ENCODE results near the gene CTSW. TPM values are rescaled to one million over a fixed set of nuclear protein-coding genes. Genes with fewer than 3 reads are reported as not detected.

CTSW gene
- total RNA-seq, 1 donor, result not detected

DNA sequence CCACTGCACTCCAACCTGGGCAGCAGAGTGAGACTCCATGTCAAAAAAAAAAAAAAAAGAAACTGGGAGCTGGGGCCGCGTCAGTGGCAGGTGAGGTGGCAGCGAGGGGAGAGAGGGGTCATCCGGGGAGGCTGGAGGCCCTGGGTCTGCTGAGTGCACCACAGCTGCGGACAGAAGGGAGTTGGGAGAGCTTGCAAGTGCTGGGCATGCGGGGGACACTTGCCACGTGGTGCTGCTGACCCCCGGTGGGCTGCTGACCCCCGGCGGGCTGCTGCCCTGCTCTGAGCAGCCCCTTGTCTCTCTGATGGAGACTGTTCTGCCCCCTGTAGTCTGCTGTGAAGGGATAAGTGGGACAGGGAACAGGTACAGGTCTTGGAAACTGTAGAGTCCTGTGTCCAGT is 42.2 kb downstream of the CTSW start:
- peaks cover 45% of the 10 kb centered on the region for H3K36me3 ChIP-seq (ENCODE audit: insufficient read depth, low read length)
- peaks cover 6% of the 10 kb centered on the region for H4K20me1 ChIP-seq (ENCODE audit: insufficient read depth, low read length)
- no peaks in the 10 kb centered on the region for H3K27me3 ChIP-seq (ENCODE audit: insufficient read depth, low read length)
- TF ChIP-seq, protein P1, sequence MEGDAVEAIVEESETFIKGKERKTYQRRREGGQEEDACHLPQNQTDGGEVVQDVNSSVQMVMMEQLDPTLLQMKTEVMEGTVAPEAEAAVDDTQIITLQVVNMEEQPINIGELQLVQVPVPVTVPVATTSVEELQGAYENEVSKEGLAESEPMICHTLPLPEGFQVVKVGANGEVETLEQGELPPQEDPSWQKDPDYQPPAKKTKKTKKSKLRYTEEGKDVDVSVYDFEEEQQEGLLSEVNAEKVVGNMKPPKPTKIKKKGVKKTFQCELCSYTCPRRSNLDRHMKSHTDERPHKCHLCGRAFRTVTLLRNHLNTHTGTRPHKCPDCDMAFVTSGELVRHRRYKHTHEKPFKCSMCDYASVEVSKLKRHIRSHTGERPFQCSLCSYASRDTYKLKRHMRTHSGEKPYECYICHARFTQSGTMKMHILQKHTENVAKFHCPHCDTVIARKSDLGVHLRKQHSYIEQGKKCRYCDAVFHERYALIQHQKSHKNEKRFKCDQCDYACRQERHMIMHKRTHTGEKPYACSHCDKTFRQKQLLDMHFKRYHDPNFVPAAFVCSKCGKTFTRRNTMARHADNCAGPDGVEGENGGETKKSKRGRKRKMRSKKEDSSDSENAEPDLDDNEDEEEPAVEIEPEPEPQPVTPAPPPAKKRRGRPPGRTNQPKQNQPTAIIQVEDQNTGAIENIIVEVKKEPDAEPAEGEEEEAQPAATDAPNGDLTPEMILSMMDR (IDR thresholded peaks at IDR 0.05; ENCODE audit: extremely low read depth, low read depth, low read length), result no peak
- no peaks in the 10 kb centered on the region for H3K9me3 ChIP-seq (ENCODE audit: low read depth, low read length)
- no peak overlapping the region for H3K27ac ChIP-seq (ENCODE audit: low read depth, low read length)
- H3K4me1 ChIP-seq (ENCODE audit: insufficient read depth, low read length), result peaks cover 30% of the 10 kb centered on the region
- peaks cover 61% of the 10 kb centered on the region for H3K79me2 ChIP-seq (ENCODE audit: insufficient read depth, low read length)
- no peak for DNase-seq (ENCODE audit: insufficient read length, low spot score, missing footprints)
- no peak overlapping the region for H3K4me3 ChIP-seq (ENCODE audit: insufficient read depth, low read length)
- H2AFZ ChIP-seq (ENCODE audit: low read length), result no peak overlapping the region
- H3K4me2 ChIP-seq (ENCODE audit: insufficient read depth, low read length), result no peak overlapping the region

DNA sequence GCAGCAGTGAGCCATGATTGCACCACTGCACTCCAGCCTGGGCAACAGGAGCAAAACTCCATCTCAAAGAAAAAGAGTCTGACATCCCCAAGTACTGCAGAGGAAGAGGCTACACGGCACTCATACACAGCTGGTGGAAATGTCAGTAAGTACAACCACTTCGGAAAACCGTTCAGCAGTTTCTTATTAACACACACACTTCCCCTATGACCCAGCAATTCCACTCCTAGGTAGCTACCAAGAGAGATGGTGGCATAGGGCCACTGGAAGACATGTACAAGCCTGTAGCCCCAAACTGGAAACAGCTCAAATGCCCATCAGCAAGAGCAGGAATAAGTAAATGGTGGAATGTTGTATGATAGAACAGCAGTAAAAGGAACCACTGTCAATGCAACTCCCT is 42.9 kb downstream of the CTSW start:
- peaks cover 6% of the 10 kb centered on the region for H4K20me1 ChIP-seq (ENCODE audit: insufficient read depth, low read length)
- no peak overlapping the region for H3K27ac ChIP-seq (ENCODE audit: low read depth, low read length)
- H3K4me2 ChIP-seq (ENCODE audit: insufficient read depth, low read length), result no peak overlapping the region
- H3K36me3 ChIP-seq (ENCODE audit: insufficient read depth, low read length), result peaks cover 40% of the 10 kb centered on the region
- no peaks in the 10 kb centered on the region for H3K27me3 ChIP-seq (ENCODE audit: insufficient read depth, low read length)
- no peak for DNase-seq (ENCODE audit: insufficient read length, low spot score, missing footprints)
- peaks cover 54% of the 10 kb centered on the region for H3K79me2 ChIP-seq (ENCODE audit: insufficient read depth, low read length)
- H3K9me3 ChIP-seq (ENCODE audit: low read depth, low read length), result no peaks in the 10 kb centered on the region
- TF ChIP-seq, protein P1 (IDR thresholded peaks at IDR 0.05; ENCODE audit: extremely low read depth, low read depth, low read length), result no peak
- H3K4me1 ChIP-seq (ENCODE audit: insufficient read depth, low read length), result peaks cover 24% of the 10 kb centered on the region
- no peak overlapping the region for H3K4me3 ChIP-seq (ENCODE audit: insufficient read depth, low read length)
- H2AFZ ChIP-seq (ENCODE audit: low read length), result no peak overlapping the region

DNA sequence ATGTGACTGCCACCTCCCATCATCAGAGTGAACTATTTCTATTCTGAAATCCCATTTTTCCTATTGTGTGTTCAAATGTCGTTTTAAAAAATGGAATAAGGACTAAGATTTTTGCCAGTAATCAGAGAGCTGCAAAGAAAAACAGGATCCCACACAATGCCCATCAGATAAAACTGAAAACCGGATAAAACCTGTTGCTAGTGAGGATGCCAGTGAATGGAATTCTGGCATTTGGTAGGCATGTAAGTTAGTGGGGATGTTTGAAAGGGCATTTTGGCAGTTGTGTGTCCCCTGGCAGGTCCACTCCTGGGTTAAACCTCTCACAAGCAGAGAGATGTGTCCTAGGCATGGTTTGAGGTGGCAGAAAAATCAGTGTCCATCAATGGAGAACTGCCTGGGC is 45.8 kb downstream of the CTSW start:
- H3K27me3 ChIP-seq (ENCODE audit: insufficient read depth, low read length), result no peaks in the 10 kb centered on the region
- H3K27ac ChIP-seq (ENCODE audit: low read depth, low read length), result peak overlapping the region; percentile 22
- no peak overlapping the region for H3K4me3 ChIP-seq (ENCODE audit: insufficient read depth, low read length)
- peaks cover 16% of the 10 kb centered on the region for H3K4me1 ChIP-seq (ENCODE audit: insufficient read depth, low read length)
- H3K4me2 ChIP-seq (ENCODE audit: insufficient read depth, low read length), result no peak overlapping the region
- H2AFZ ChIP-seq (ENCODE audit: low read length), result no peak overlapping the region
- TF ChIP-seq, protein P1 (IDR thresholded peaks at IDR 0.05; ENCODE audit: extremely low read depth, low read depth, low read length), result no peak
- H3K36me3 ChIP-seq (ENCODE audit: insufficient read depth, low read length), result peaks cover 38% of the 10 kb centered on the region
- DNase-seq (ENCODE audit: insufficient read length, low spot score, missing footprints), result no peak
- peaks cover 6% of the 10 kb centered on the region for H4K20me1 ChIP-seq (ENCODE audit: insufficient read depth, low read length)
- H3K79me2 ChIP-seq (ENCODE audit: insufficient read depth, low read length), result peaks cover 31% of the 10 kb centered on the region
- H3K9me3 ChIP-seq (ENCODE audit: low read depth, low read length), result no peaks in the 10 kb centered on the region

DNA sequence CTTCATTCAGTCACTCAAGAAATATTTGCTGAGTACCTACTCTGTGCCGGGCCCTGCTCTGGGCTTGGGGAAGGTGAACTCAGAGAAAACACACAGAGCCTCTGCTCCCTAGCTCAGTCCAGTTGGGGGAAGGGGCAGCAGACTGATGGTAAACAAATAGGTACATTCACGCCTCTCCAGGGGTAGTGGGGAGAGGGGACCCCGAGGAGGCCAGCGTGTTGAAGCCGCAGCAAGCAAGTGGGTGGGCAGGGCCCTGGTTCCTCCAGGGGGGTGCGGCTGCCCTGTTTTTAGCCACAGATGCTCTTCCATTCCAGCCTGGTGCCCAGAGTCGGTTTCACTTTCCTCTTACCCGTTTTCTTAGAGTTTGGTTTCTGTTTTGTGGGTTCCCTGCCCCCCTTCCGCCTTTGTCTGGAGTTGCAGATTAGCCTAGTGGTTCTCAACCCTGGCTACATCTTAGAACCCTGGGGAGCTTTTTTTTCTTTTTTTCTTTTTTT is 48.3 kb downstream of the CTSW start:
- peak overlapping the region; percentile 69 for H2AFZ ChIP-seq (ENCODE audit: low read length)
- peaks cover 18% of the 10 kb centered on the region for H3K4me1 ChIP-seq (ENCODE audit: insufficient read depth, low read length)
- H3K27ac ChIP-seq (ENCODE audit: low read depth, low read length), result peak overlapping the region; percentile 60
- H4K20me1 ChIP-seq (ENCODE audit: insufficient read depth, low read length), result no peaks in the 10 kb centered on the region
- peak overlapping the region; percentile 83 for H3K4me2 ChIP-seq (ENCODE audit: insufficient read depth, low read length)
- DNase-seq (ENCODE audit: insufficient read length, low spot score, missing footprints), result peak; percentile 87
- H3K4me3 ChIP-seq (ENCODE audit: insufficient read depth, low read length), result peak overlapping the region; percentile 58
- H3K27me3 ChIP-seq (ENCODE audit: insufficient read depth, low read length), result no peaks in the 10 kb centered on the region
- peaks cover 8% of the 10 kb centered on the region for H3K79me2 ChIP-seq (ENCODE audit: insufficient read depth, low read length)
- TF ChIP-seq, protein P1 (IDR thresholded peaks at IDR 0.05; ENCODE audit: extremely low read depth, low read depth, low read length), result no peak
- H3K9me3 ChIP-seq (ENCODE audit: low read depth, low read length), result no peaks in the 10 kb centered on the region
- peaks cover 18% of the 10 kb centered on the region for H3K36me3 ChIP-seq (ENCODE audit: insufficient read depth, low read length)

Data from osteoblast (primary cell).